HEK293 (cell line): ENCODE data around the gene RNF223.
A peak's percentile ranks its signal among the peaks of the same experiment; 100 is the strongest.

Experiments used
- BCL11A ChIP-seq: fragments of 450-650 bp; formaldehyde crosslinking; IDR thresholded peaks from 2 replicates; pipeline ENCODE4 v1.5.1; 2016; ENCODE audit warnings: low read depth, missing biosample characterization, missing genetic modification characterization
- GFI1B ChIP-seq: fragments of 450-650 bp; formaldehyde crosslinking; IDR thresholded peaks from 2 replicates; pipeline ENCODE4 v1.5.1; 2016; ENCODE audit warnings: missing biosample characterization, missing genetic modification characterization
- GLIS2 ChIP-seq: fragments of 450-650 bp; formaldehyde crosslinking; IDR thresholded peaks from 2 replicates; pipeline ENCODE4 v1.5.1; 2016; ENCODE audit warnings: missing biosample characterization, missing genetic modification characterization
- ZBTB7A ChIP-seq: fragments of 450-650 bp; formaldehyde crosslinking; IDR thresholded peaks from 2 replicates; pipeline ENCODE4 v1.5.1; 2016; ENCODE audit warnings: low read depth, missing biosample characterization, missing genetic modification characterization
- ZNF404 ChIP-seq: fragments of 450-650 bp; formaldehyde crosslinking; IDR thresholded peaks from 2 replicates; pipeline ENCODE4 v1.5.1; 2017; ENCODE audit warnings: missing biosample characterization, missing genetic modification characterization
- ZNF629 ChIP-seq: fragments of 450-650 bp; formaldehyde crosslinking; IDR thresholded peaks from 2 replicates; pipeline ENCODE4 v1.5.1; 2017; ENCODE audit warnings: missing biosample characterization, missing genetic modification characterization
- ZNF660 ChIP-seq: fragments of 450-650 bp; IDR thresholded peaks from 2 replicates; pipeline ENCODE4 v1.5.1; 2018; ENCODE audit warnings: missing biosample characterization, mild to moderate bottlenecking, missing genetic modification characterization
- ZNF791 ChIP-seq: fragments of 450-650 bp; formaldehyde crosslinking; IDR thresholded peaks from 2 replicates; pipeline ENCODE4 v1.5.1; 2016; ENCODE audit warnings: missing biosample characterization, missing genetic modification characterization
- TF ChIP-seq, protein P1 (sequence below): fragments of 450-650 bp; formaldehyde crosslinking; IDR thresholded peaks from 2 replicates; pipeline ENCODE4 v1.5.1; 2016; ENCODE audit warnings: missing biosample characterization, missing genetic modification characterization
- TF ChIP-seq, protein P2 (sequence below): fragments of 450-650 bp; formaldehyde crosslinking; IDR thresholded peaks from 2 replicates; pipeline ENCODE4 v1.5.1; 2016; ENCODE audit warnings: missing biosample characterization, missing genetic modification characterization
- TF ChIP-seq, protein P3 (sequence below): fragments of 450-650 bp; formaldehyde crosslinking; IDR thresholded peaks from 2 replicates; pipeline ENCODE4 v1.5.1; 2017; ENCODE audit warnings: missing biosample characterization, missing genetic modification characterization
- TF ChIP-seq, protein P4 (sequence below): sonication (generic); formaldehyde crosslinking; IDR thresholded peaks from 2 replicates; pipeline ENCODE4 v1.8.1; 2022; ENCODE audit warnings: mild to moderate bottlenecking, moderate library complexity, missing genetic modification reagents

GRCh38 chr1:1052003-1052840, 21.9 kb downstream of the RNF223 start:
- TF ChIP-seq ZBTB7A (tag by site-specific recombination) (no peak), ZNF660 (tag by site-specific recombination) (no peak), ZNF629 (no peak), GFI1B (tag by site-specific recombination) (no peak), ZNF404 (tag by site-specific recombination) (no peak), BCL11A (no peak), GLIS2 (tag by site-specific recombination) (no peak), ZNF791 (tag by site-specific recombination) (no peak)
- TF ChIP-seq, protein P1, sequence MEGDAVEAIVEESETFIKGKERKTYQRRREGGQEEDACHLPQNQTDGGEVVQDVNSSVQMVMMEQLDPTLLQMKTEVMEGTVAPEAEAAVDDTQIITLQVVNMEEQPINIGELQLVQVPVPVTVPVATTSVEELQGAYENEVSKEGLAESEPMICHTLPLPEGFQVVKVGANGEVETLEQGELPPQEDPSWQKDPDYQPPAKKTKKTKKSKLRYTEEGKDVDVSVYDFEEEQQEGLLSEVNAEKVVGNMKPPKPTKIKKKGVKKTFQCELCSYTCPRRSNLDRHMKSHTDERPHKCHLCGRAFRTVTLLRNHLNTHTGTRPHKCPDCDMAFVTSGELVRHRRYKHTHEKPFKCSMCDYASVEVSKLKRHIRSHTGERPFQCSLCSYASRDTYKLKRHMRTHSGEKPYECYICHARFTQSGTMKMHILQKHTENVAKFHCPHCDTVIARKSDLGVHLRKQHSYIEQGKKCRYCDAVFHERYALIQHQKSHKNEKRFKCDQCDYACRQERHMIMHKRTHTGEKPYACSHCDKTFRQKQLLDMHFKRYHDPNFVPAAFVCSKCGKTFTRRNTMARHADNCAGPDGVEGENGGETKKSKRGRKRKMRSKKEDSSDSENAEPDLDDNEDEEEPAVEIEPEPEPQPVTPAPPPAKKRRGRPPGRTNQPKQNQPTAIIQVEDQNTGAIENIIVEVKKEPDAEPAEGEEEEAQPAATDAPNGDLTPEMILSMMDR (tag by site-specific recombination): no peak
- TF ChIP-seq, protein P2, sequence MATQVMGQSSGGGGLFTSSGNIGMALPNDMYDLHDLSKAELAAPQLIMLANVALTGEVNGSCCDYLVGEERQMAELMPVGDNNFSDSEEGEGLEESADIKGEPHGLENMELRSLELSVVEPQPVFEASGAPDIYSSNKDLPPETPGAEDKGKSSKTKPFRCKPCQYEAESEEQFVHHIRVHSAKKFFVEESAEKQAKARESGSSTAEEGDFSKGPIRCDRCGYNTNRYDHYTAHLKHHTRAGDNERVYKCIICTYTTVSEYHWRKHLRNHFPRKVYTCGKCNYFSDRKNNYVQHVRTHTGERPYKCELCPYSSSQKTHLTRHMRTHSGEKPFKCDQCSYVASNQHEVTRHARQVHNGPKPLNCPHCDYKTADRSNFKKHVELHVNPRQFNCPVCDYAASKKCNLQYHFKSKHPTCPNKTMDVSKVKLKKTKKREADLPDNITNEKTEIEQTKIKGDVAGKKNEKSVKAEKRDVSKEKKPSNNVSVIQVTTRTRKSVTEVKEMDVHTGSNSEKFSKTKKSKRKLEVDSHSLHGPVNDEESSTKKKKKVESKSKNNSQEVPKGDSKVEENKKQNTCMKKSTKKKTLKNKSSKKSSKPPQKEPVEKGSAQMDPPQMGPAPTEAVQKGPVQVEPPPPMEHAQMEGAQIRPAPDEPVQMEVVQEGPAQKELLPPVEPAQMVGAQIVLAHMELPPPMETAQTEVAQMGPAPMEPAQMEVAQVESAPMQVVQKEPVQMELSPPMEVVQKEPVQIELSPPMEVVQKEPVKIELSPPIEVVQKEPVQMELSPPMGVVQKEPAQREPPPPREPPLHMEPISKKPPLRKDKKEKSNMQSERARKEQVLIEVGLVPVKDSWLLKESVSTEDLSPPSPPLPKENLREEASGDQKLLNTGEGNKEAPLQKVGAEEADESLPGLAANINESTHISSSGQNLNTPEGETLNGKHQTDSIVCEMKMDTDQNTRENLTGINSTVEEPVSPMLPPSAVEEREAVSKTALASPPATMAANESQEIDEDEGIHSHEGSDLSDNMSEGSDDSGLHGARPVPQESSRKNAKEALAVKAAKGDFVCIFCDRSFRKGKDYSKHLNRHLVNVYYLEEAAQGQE (tag by site-specific recombination): no peak
- TF ChIP-seq, protein P3, sequence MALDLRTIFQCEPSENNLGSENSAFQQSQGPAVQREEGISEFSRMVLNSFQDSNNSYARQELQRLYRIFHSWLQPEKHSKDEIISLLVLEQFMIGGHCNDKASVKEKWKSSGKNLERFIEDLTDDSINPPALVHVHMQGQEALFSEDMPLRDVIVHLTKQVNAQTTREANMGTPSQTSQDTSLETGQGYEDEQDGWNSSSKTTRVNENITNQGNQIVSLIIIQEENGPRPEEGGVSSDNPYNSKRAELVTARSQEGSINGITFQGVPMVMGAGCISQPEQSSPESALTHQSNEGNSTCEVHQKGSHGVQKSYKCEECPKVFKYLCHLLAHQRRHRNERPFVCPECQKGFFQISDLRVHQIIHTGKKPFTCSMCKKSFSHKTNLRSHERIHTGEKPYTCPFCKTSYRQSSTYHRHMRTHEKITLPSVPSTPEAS (tag by site-specific recombination): peak; percentile 90
- TF ChIP-seq, protein P4, sequence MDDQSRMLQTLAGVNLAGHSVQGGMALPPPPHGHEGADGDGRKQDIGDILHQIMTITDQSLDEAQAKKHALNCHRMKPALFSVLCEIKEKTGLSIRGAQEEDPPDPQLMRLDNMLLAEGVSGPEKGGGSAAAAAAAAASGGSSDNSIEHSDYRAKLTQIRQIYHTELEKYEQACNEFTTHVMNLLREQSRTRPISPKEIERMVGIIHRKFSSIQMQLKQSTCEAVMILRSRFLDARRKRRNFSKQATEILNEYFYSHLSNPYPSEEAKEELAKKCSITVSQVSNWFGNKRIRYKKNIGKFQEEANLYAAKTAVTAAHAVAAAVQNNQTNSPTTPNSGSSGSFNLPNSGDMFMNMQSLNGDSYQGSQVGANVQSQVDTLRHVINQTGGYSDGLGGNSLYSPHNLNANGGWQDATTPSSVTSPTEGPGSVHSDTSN: no peak
